ENCODE measurements around the gene DLGAP4.

The DLGAP4 gene

DNA sequence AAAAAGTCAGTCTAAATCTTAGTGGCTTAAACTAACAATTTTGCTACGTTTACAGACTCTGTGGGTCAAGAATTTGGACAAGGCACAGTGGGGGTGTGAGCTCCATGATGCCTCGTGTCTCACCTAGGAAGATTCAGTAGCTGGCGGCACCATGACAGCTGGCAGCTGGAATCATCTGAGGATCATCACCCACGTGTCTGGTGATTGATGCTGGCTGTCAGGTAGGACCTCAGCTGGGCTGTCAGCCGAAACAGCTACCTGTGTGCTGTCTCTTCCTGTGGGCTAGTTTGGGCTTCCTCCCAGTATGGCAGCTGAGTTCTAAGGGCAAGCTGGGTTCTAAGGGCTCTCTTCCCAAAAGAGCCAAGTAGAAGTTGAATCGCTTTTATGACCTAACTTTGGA is 26.4 kb upstream of the DLGAP4 start:
- Histone ChIP-seq H3K9me3 (ENCODE audit: control insufficient read depth in 1 of 2, low read length in 2 of 2) (no peaks in the 10 kb centered on the region), H3K36me3 (ENCODE audit: control insufficient read depth in 1 of 2, insufficient read depth in 2 of 2, low read length in 2 of 2) (no peaks in the 10 kb centered on the region), H3K27ac (ENCODE audit: low read length) (no peak overlapping the region), H3K4me1 (ENCODE audit: control insufficient read depth in 1 of 2, insufficient read depth in 2 of 2, low read length in 2 of 2) (no peaks in the 10 kb centered on the region), H3K4me3 (ENCODE audit: low read depth in 1 of 2, low read length in 2 of 2) (no peak overlapping the region), H3K27me3 (ENCODE audit: low read depth, low read length) (no peaks in the 10 kb centered on the region)

DNA sequence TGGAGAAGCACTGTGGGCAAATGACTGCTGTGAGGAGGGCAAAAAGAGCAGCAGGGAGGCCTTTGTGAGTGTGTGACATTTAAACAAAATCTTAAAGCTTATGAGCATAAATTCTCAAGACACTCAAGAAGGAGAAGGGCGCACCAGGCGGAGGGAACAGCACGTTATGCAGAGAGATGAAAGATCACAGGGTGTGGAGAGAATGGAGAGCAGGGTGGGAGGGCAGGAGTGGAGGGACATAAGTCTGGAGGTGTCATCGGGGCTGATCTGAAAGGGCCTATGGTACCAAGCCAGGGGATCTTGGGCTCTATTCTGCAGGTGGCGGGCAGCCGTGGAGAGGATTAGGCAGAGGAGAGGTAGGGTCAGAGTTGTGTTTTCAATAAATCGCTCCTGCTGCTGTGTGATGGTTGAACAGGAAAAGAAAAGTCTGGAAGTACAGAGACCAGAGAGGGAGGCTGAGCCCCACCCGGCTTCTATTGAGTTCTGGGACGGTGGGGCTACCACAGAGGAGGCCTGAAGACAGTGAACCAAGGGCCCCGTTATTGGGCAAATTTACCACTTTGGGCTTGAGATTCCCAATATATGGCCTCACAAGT is 24.3 kb upstream of the DLGAP4 start:
- Histone ChIP-seq H3K4me1 (ENCODE audit: control insufficient read depth in 1 of 2, insufficient read depth in 2 of 2, low read length in 2 of 2) (no peaks in the 10 kb centered on the region), H3K27ac (ENCODE audit: low read length) (no peak overlapping the region), H3K27me3 (ENCODE audit: low read depth, low read length) (no peaks in the 10 kb centered on the region), H3K4me3 (ENCODE audit: low read depth in 1 of 2, low read length in 2 of 2) (no peak overlapping the region), H3K9me3 (ENCODE audit: control insufficient read depth in 1 of 2, low read length in 2 of 2) (no peaks in the 10 kb centered on the region), H3K36me3 (ENCODE audit: control insufficient read depth in 1 of 2, insufficient read depth in 2 of 2, low read length in 2 of 2) (no peaks in the 10 kb centered on the region)

DNA sequence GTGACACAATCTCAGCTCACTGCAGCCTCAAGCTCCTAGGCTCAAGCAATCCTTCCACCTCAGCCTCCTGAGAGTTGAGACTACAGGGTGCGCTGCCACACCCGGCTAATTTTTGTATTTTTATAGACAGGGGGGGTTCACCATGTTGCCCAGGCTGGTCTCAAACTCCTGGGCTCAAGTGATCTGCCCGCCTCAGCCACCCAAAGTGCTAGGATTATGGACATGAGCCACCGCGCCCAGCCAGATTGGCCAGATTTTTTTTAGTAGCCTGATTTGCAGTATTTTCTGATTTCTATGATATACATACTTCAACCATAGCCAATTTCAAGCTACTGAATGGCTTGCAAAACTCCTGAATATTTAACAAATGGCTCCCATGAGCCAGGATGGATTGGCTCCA is 21.4 kb upstream of the DLGAP4 start:
- H3K27ac ChIP-seq (ENCODE audit: low read length): no peak overlapping the region
- H3K27me3 ChIP-seq (ENCODE audit: low read depth, low read length): no peaks in the 10 kb centered on the region
- no peaks in the 10 kb centered on the region for H3K36me3 ChIP-seq (ENCODE audit: control insufficient read depth in 1 of 2, insufficient read depth in 2 of 2, low read length in 2 of 2)
- H3K9me3 ChIP-seq (ENCODE audit: control insufficient read depth in 1 of 2, low read length in 2 of 2): peaks cover 0 to 6% of the 10 kb centered on the region in 2 donors
- no peaks in the 10 kb centered on the region for H3K4me1 ChIP-seq (ENCODE audit: control insufficient read depth in 1 of 2, insufficient read depth in 2 of 2, low read length in 2 of 2)
- H3K4me3 ChIP-seq (ENCODE audit: low read depth in 1 of 2, low read length in 2 of 2): no peak overlapping the region

DNA sequence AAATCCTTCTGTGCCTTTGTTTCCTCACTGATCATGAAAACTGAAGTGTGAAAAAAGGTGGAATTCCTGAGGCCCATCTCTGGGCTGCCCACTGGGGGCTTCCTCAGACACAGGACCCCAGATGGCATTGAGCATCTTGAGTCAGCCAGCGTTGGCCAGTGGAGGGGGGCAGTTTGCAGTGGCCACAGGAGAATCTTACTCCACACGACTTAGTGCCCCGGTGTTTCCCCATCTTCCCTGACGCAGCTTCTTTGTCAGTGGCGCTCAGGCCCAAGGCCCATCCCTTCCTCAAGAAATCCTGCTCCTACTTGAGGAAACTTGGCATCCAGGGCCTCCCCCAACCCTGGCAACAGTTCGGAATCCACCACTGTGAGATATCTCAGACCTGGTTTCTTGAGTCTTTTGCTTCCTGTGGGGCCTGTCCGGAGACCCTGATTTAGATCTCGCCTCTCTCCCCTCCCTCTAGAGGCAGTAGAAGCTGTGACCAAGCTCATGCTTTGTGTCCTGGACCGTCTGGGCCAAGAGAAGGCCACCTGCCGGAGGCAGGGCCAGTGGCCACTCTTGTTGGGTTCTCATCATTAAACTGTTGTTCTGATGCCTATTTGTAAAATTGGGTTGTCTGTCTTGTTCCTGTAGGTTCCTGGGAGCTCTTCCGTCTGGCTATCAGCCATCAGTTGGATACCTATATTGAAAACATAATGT is 20.2 kb upstream of the DLGAP4 start:
- H3K4me1 ChIP-seq (ENCODE audit: control insufficient read depth in 1 of 2, insufficient read depth in 2 of 2, low read length in 2 of 2): no peaks in the 10 kb centered on the region
- no peak overlapping the region for H3K4me3 ChIP-seq (ENCODE audit: low read depth in 1 of 2, low read length in 2 of 2)
- no peaks in the 10 kb centered on the region for H3K36me3 ChIP-seq (ENCODE audit: control insufficient read depth in 1 of 2, insufficient read depth in 2 of 2, low read length in 2 of 2)
- H3K27ac ChIP-seq (ENCODE audit: low read length): no peak overlapping the region
- no peaks in the 10 kb centered on the region for H3K27me3 ChIP-seq (ENCODE audit: low read depth, low read length)
- peaks cover 0 to 6% of the 10 kb centered on the region in 2 donors for H3K9me3 ChIP-seq (ENCODE audit: control insufficient read depth in 1 of 2, low read length in 2 of 2)

DNA sequence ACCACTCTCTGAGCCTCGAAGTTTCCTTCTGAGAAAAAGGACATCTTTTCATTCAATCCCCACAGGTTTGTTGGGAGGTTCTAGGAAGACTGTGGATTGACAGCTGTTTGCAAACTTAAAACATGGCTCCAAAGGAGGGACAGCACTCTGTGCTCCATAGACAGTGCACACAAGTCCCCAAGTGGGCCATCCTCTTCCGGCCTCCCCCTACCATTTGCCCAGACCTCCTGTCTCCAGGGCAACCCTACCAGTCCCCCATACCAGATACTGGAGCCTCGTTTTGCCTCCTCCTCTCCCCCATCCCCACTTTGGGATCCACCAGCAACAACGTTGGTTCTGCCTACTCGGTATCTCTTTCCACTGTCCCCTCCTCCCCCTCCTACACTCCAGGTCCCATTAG is 8.5 kb upstream of the DLGAP4 start:
- no peaks in the 10 kb centered on the region for H3K4me1 ChIP-seq (ENCODE audit: control insufficient read depth in 1 of 2, insufficient read depth in 2 of 2, low read length in 2 of 2)
- H3K27me3 ChIP-seq (ENCODE audit: low read depth, low read length): peaks cover 12% of the 10 kb centered on the region

DNA sequence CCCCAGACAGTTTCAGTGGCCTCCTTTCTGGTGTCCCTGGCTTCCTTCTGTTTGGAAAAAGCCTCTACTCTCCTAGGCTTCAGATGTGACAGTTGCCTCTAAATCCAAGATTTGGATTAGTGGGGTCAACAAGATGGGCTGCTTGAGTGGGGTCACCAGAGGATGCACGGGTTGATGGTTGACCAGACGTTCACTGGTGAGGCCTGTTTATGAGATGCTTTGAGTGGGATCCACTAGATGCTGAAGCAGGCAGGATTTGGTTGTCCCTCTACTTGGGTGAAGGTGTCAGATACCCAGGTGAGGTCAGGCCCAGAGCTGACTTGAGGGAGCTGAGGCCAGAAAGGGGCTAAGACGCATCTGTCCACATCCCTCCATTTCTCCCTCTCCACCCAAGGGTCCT is 8.1 kb upstream of the DLGAP4 start:
- Histone ChIP-seq H3K36me3 (ENCODE audit: control insufficient read depth in 1 of 2, insufficient read depth in 2 of 2, low read length in 2 of 2) (no peaks in the 10 kb centered on the region), H3K27me3 (ENCODE audit: low read depth, low read length) (peaks cover 12% of the 10 kb centered on the region), H3K9me3 (ENCODE audit: control insufficient read depth in 1 of 2, low read length in 2 of 2) (no peaks in the 10 kb centered on the region), H3K4me1 (ENCODE audit: control insufficient read depth in 1 of 2, insufficient read depth in 2 of 2, low read length in 2 of 2) (no peaks in the 10 kb centered on the region), H3K4me3 (ENCODE audit: low read depth in 1 of 2, low read length in 2 of 2) (no peak overlapping the region), H3K27ac (ENCODE audit: low read length) (no peak overlapping the region)

More for the DNA sequence above, 8.5 kb upstream of the DLGAP4 start:
- Histone ChIP-seq H3K36me3 (ENCODE audit: control insufficient read depth in 1 of 2, insufficient read depth in 2 of 2, low read length in 2 of 2) (no peaks in the 10 kb centered on the region), H3K27ac (ENCODE audit: low read length) (no peak overlapping the region), H3K9me3 (ENCODE audit: control insufficient read depth in 1 of 2, low read length in 2 of 2) (no peaks in the 10 kb centered on the region), H3K4me3 (ENCODE audit: low read depth in 1 of 2, low read length in 2 of 2) (no peak overlapping the region)

DNA sequence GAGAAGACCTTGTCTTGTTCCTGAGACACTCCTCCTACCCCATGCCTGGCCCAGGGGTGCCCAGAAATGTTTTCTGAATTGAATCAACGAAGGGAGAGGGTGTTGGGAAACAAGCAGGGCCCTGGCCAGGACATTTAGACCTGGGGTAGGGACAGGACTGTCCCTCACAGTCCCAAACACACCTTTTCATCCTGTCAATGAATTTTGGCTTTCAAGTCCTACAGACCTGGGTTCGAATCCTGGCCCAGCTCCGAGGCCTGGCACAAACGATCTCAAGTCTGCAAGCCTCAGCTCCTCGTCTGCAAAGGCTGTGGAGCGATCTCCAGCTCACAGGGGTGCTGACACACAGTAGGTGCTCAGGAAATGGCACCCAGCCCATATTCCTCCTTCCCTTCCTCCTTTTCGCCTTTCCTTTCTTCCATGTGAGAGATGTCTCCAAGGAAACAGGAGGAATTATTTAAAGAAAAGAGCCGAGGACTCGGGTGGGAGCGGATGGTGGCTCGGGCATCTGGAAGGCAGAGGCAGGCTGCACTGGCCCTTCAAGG is 7.3 kb upstream of the DLGAP4 start:
- Histone ChIP-seq H3K36me3 (ENCODE audit: control insufficient read depth in 1 of 2, insufficient read depth in 2 of 2, low read length in 2 of 2) (no peaks in the 10 kb centered on the region), H3K27ac (ENCODE audit: low read length) (no peak overlapping the region), H3K4me3 (ENCODE audit: low read depth in 1 of 2, low read length in 2 of 2) (no peak overlapping the region), H3K4me1 (ENCODE audit: control insufficient read depth in 1 of 2, insufficient read depth in 2 of 2, low read length in 2 of 2) (no peaks in the 10 kb centered on the region), H3K9me3 (ENCODE audit: control insufficient read depth in 1 of 2, low read length in 2 of 2) (no peaks in the 10 kb centered on the region), H3K27me3 (ENCODE audit: low read depth, low read length) (peaks cover 16% of the 10 kb centered on the region)

DNA sequence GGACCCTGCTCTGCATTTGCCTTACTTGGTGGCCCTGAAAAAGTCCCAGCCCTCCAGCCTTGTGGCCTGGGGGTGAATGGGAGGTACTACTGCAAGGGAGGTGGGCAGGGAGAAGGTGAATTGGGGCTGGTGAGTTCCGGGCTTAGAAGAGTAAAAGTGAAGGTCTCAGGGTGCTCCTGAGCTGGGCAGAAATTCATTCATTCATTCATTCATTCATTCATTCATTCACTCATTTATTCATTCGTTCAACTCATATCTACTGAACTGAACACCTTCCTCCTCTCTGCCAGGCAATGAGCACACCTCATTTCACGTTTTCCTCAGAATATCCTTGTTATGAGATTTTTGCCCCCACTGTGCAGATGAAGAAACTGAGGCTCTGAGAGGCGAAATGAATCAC is 6.7 kb upstream of the DLGAP4 start:
- Histone ChIP-seq H3K27me3 (ENCODE audit: low read depth, low read length) (peaks cover 16% of the 10 kb centered on the region), H3K4me1 (ENCODE audit: control insufficient read depth in 1 of 2, insufficient read depth in 2 of 2, low read length in 2 of 2) (no peaks in the 10 kb centered on the region), H3K36me3 (ENCODE audit: control insufficient read depth in 1 of 2, insufficient read depth in 2 of 2, low read length in 2 of 2) (no peaks in the 10 kb centered on the region), H3K4me3 (ENCODE audit: low read depth in 1 of 2, low read length in 2 of 2) (no peak overlapping the region), H3K27ac (ENCODE audit: low read length) (no peak overlapping the region), H3K9me3 (ENCODE audit: control insufficient read depth in 1 of 2, low read length in 2 of 2) (no peaks in the 10 kb centered on the region)

DNA sequence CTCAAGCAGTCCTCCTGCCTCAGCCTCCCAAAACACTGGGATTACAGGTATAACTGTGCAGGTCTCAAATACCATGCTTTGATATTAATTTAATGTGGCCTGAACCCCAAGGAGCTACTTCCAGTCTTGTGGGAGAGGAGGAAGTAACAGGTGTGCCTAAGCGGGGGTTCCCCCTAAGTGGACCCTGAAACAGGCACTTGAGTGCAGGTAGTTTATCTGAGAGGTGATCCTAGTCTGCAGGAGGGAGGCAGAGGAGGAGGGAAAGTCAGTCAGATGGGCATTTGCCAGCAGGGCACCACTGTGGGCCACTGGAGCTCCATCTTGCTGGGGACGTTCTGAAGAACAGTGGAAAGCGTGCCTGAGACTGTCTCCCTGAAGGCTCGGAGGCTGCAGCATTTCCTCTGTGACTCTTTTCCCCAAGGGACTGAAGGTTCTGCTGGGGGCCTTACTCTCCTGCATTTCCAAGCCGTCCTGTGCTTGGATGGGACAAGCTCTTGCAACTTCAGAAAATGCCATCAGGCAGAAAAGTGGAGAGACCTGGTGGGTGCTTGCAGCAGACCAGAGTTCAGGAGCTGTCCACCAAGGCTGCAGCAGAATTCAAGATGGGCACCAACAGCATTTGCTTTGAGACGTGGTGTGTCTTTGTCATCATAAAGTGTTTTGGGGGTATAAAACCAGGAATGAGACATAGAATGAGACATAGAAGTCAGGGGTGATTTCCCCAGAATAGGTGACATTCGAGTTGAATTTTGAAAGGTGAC is 4.6 kb upstream of the DLGAP4 start:
- no peaks in the 10 kb centered on the region for H3K9me3 ChIP-seq (ENCODE audit: control insufficient read depth in 1 of 2, low read length in 2 of 2)
- peaks cover 27% of the 10 kb centered on the region for H3K27me3 ChIP-seq (ENCODE audit: low read depth, low read length)

DNA sequence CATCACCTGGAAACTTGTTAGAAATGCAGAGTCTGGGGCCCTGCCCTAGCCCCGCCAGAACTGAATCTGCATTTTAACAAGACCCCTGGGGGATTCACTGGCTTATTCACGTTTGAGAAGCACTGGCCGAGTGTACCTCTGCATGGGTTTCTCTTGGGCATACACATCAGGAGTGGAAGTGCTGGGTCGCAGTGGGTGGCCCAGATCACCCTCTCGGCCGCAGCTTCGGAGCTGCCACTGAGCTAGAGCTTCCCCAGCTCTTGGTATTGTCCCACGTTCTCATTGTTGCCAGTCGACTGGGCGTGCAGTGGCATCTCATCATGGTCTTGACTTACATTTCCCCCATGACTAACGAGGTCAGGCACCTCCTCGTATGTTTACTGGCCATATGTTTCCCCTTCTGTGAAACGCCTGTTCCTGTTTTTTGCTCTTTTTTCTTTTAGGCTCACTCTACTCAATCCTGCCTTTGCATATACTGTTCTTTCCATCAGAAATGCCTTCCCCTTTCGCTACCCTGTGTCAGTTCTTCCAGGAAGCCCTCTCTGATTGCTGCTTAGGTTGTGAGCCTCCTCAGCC is 3.0 kb upstream of the DLGAP4 start:
- Histone ChIP-seq H3K4me1 (ENCODE audit: control insufficient read depth in 1 of 2, insufficient read depth in 2 of 2, low read length in 2 of 2) (peaks cover 0 to 14% of the 10 kb centered on the region in 2 donors), H3K9me3 (ENCODE audit: control insufficient read depth in 1 of 2, low read length in 2 of 2) (no peaks in the 10 kb centered on the region), H3K27me3 (ENCODE audit: low read depth, low read length) (peaks cover 40% of the 10 kb centered on the region), H3K27ac (ENCODE audit: low read length) (no peak overlapping the region), H3K4me3 (ENCODE audit: low read depth in 1 of 2, low read length in 2 of 2) (no peak overlapping the region), H3K36me3 (ENCODE audit: control insufficient read depth in 1 of 2, insufficient read depth in 2 of 2, low read length in 2 of 2) (no peaks in the 10 kb centered on the region)

More for the DNA sequence above, 4.6 kb upstream of the DLGAP4 start:
- H3K36me3 ChIP-seq (ENCODE audit: control insufficient read depth in 1 of 2, insufficient read depth in 2 of 2, low read length in 2 of 2): no peaks in the 10 kb centered on the region
- peaks cover 0 to 7% of the 10 kb centered on the region in 2 donors for H3K4me1 ChIP-seq (ENCODE audit: control insufficient read depth in 1 of 2, insufficient read depth in 2 of 2, low read length in 2 of 2)
- H3K4me3 ChIP-seq (ENCODE audit: low read depth in 1 of 2, low read length in 2 of 2): no peak overlapping the region
- no peak overlapping the region for H3K27ac ChIP-seq (ENCODE audit: low read length)

DNA sequence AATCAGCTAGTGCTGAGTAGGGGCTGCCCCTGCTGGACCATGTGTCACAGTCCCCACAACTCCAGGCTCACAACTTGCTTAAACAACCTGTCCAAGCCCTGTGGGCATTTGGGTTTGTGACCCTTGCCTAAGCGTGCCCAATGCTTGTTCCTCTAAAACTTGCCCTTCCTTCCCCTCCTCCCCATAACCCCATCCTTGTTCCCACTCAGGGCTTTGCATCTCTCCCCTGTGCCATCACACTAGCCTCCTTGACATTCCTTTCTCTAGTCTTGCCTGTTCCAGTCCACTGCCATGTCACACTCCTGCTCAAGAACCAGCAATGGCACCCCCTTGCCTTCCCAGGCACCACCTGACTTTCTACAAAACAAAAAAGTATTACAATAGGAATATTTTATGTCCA is 2.3 kb upstream of the DLGAP4 start:
- H3K27ac ChIP-seq (ENCODE audit: low read length): no peak overlapping the region
- peaks cover 44% of the 10 kb centered on the region for H3K27me3 ChIP-seq (ENCODE audit: low read depth, low read length)
- H3K9me3 ChIP-seq (ENCODE audit: control insufficient read depth in 1 of 2, low read length in 2 of 2): no peaks in the 10 kb centered on the region
- peaks cover 0 to 14% of the 10 kb centered on the region in 2 donors for H3K4me1 ChIP-seq (ENCODE audit: control insufficient read depth in 1 of 2, insufficient read depth in 2 of 2, low read length in 2 of 2)
- no peaks in the 10 kb centered on the region for H3K36me3 ChIP-seq (ENCODE audit: control insufficient read depth in 1 of 2, insufficient read depth in 2 of 2, low read length in 2 of 2)
- H3K4me3 ChIP-seq (ENCODE audit: low read depth in 1 of 2, low read length in 2 of 2): no peak overlapping the region
